Caco-2 (cell line): ENCODE data around the gene ADGRV1. TPM values are rescaled to one million over a fixed set of nuclear protein-coding genes. Genes with fewer than 3 reads are reported as not detected.
"Not testable (repeated sequence)": the region's sequence is repeated elsewhere in the genome, so short reads cannot be mapped to it uniquely, and the experiment has no call there.

Source experiments
- BruUV-seq: library from RNA; stranded (reverse); fragments of 400-500 nt; replicated peaks from 2 replicates; lab custom pipeline; 2021; lab: Mats Ljungman, UMichigan
- CTCF ChIA-PET: fragments of 300-600 bp; sonication (Branson Sonifier 250); formaldehyde crosslinking; loops from one replicate; lab custom pipeline; 2022; ENCODE audit warnings: antibody characterized with exemption; lab: Charles Lee
- POLR2A ChIA-PET: fragments of 300-600 bp; sonication (Branson Sonifier 250); formaldehyde crosslinking; loops from one replicate; lab custom pipeline; 2022; ENCODE audit warnings: antibody characterized with exemption; lab: Charles Lee
- DNase-seq, 2 experiments: peaks; one replicate each; pipeline versions ENCODE4 v3.0.0 to v3.0.0-alpha.2; 2020 to 2022
- H3K27me3 ChIP-seq: replicated peaks from 2 replicates; pipeline ENCODE4 v1.6.0; 2011; ENCODE audit warnings: low read length; ENCODE audit not compliant: control insufficient read depth, insufficient read depth
- H3K36me3 ChIP-seq: 2 replicates; pipeline ENCODE4 v1.5.1; 2011; ENCODE audit warnings: low read length; ENCODE audit not compliant: control insufficient read depth, insufficient read depth
- H3K4me1 ChIP-seq: fragments of 250-450 bp; sonication (Bioruptor Pico); 2 replicates; pipeline ENCODE4 v1.5.1; 2020; ENCODE audit warnings: mild to moderate bottlenecking
- H3K4me3 ChIP-seq: 2 replicates; pipeline ENCODE4 v1.5.1; 2011; ENCODE audit warnings: low read depth, mild to moderate bottlenecking, control low read depth, low read length
- H3K9me3 ChIP-seq: fragments of 250-450 bp; sonication (Bioruptor Pico); 2 replicates; pipeline ENCODE4 v1.5.1; 2020; ENCODE audit warnings: mild to moderate bottlenecking, moderate library complexity
- H3K27ac Mint-ChIP-seq: one replicate; pipeline ENCODE4 v1.8.0; 2022; ENCODE audit warnings: mixed read lengths; ENCODE audit not compliant: unreplicated experiment
- H3K27me3 Mint-ChIP-seq: one replicate; pipeline ENCODE4 v1.8.0; 2022; ENCODE audit warnings: mixed read lengths; ENCODE audit not compliant: insufficient read depth, unreplicated experiment
- H3K36me3 Mint-ChIP-seq: one replicate; pipeline ENCODE4 v1.8.0; 2022; ENCODE audit warnings: mild to moderate bottlenecking, mixed read lengths; ENCODE audit not compliant: insufficient read depth, unreplicated experiment
- H3K4me1 Mint-ChIP-seq: one replicate; pipeline ENCODE4 v1.8.0; 2022; ENCODE audit warnings: low read depth, mixed read lengths; ENCODE audit not compliant: unreplicated experiment
- H3K4me3 Mint-ChIP-seq: one replicate; pipeline ENCODE4 v1.8.0; 2022; ENCODE audit warnings: mild to moderate bottlenecking, moderate library complexity, mixed read lengths; ENCODE audit not compliant: unreplicated experiment
- H3K9me3 Mint-ChIP-seq: one replicate; pipeline ENCODE4 v1.8.0; 2022; ENCODE audit warnings: mixed read lengths; ENCODE audit not compliant: unreplicated experiment
- intact Hi-C: fragments of 100-400 bp; cut with micrococcal nuclease; formaldehyde crosslinking; loops from one replicate; pipeline ENCODE4 v1.10.0; 2022; ENCODE audit not compliant: unreplicated experiment
- total RNA-seq: library from RNA; stranded (reverse); gene quantifications from 2 replicates; pipeline ENCODE4 v1.2.3, GENCODE V29; 2022
- TF ChIP-seq, protein P1 (sequence below), 2 experiments: fragments of 200-600 bp in 1 of 2; IDR thresholded peaks; 1 replicate in 1 of 2; 2 replicates in 1 of 2; pipeline versions ENCODE4 v1.5.1 to v1.8.0; 2011 to 2022; ENCODE audit warnings: antibody characterized with exemption in 1 of 2, control low read depth in 1 of 2, inconsistent platforms in 1 of 2, low read depth in 1 of 2, low read length in 1 of 2, mild to moderate bottlenecking in 1 of 2, moderate library complexity in 1 of 2; ENCODE audit not compliant: insufficient read depth in 1 of 2, severe bottlenecking in 1 of 2, unreplicated experiment in 1 of 2

ADGRV1 gene
- total RNA-seq, 1 experiment from 2014 or later = 23.2 TPM

DNA sequence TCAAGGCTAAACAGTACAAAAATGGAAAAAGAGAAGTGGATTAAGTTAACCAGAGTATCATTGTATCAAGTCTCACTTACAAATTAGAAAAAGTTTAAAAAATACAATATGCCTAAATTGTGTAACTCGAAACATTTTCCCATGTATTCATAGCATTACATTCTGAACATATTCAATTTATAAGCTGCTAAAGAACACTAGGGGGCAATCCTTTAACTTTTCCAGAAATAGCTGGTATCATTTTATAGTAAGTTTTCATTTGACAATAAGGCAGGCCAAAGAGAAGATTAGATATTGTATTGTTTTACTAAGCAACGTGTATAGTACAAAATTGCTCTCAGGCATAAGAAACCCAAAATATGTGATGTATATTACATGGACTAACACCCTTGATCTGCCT, 234.6 kb downstream of the ADGRV1 start:
- BruUV-seq = no TSS peak
- no peak overlapping the region for H3K27ac Mint-ChIP-seq
- H3K27me3 Mint-ChIP-seq = no peaks in the 10 kb centered on the region
- H3K4me3 Mint-ChIP-seq = no peak overlapping the region
- TF ChIP-seq, protein P1, sequence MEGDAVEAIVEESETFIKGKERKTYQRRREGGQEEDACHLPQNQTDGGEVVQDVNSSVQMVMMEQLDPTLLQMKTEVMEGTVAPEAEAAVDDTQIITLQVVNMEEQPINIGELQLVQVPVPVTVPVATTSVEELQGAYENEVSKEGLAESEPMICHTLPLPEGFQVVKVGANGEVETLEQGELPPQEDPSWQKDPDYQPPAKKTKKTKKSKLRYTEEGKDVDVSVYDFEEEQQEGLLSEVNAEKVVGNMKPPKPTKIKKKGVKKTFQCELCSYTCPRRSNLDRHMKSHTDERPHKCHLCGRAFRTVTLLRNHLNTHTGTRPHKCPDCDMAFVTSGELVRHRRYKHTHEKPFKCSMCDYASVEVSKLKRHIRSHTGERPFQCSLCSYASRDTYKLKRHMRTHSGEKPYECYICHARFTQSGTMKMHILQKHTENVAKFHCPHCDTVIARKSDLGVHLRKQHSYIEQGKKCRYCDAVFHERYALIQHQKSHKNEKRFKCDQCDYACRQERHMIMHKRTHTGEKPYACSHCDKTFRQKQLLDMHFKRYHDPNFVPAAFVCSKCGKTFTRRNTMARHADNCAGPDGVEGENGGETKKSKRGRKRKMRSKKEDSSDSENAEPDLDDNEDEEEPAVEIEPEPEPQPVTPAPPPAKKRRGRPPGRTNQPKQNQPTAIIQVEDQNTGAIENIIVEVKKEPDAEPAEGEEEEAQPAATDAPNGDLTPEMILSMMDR (IDR thresholded peaks at IDR 0.05; ENCODE audit: insufficient read depth in 1 of 2, low read depth in 1 of 2, low read length in 1 of 2, severe bottlenecking in 1 of 2, unreplicated experiment in 1 of 2) = no peak
- ChIA-PET CTCF (interaction anchor here (1.1 kb wide), 1 partner anchor 626 kb away, joined by 5 read pairs; no protein-coding TSS in a partner anchor), POLR2A (no interaction called here)
- H3K4me1 ChIP-seq = no peaks in the 10 kb centered on the region; the same call in 1 of the 2 replicates
- no peak for DNase-seq
- H3K4me1 Mint-ChIP-seq = no peaks in the 10 kb centered on the region
- H3K9me3 ChIP-seq = peaks cover 4% of the 10 kb centered on the region; the same call in 1 of the 2 replicates
- H3K4me3 ChIP-seq = no peak overlapping the region
- intact Hi-C loops = no loop called here
- H3K36me3 ChIP-seq = no peaks in the 10 kb centered on the region
- H3K9me3 Mint-ChIP-seq = peaks cover 24% of the 10 kb centered on the region
- H3K36me3 Mint-ChIP-seq = no peaks in the 10 kb centered on the region
- no peaks in the 10 kb centered on the region for H3K27me3 ChIP-seq

DNA sequence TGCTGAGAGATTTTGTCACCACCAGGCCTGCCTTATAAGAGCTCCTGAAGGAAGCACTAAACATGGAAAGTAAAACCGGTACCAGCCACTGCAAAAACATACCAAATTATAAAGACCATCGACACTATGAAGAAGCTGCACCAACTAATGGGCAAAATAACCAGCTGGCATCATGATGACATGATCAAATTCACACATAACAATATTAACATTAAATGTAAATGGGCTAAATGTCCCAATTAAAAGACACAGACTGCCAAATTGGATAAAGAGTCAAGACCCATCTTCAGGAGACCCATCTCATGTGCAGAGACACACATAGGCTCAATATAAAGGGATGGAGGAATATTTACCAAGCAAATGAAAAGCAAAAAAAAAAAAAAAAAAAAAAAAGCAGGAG, 238.3 kb downstream of the ADGRV1 start:
- POLR2A ChIA-PET, H3K9me3 ChIP-seq, DNase-seq, H3K4me3 Mint-ChIP-seq, H3K36me3 ChIP-seq, H3K4me1 Mint-ChIP-seq, H3K4me3 ChIP-seq, H3K27ac Mint-ChIP-seq, BruUV-seq, H3K27me3 ChIP-seq, H3K27me3 Mint-ChIP-seq, H3K36me3 Mint-ChIP-seq, CTCF ChIA-PET, H3K4me1 ChIP-seq, intact Hi-C loops: not testable (repeated sequence)
- peaks cover 41% of the 10 kb centered on the region for H3K9me3 Mint-ChIP-seq

DNA sequence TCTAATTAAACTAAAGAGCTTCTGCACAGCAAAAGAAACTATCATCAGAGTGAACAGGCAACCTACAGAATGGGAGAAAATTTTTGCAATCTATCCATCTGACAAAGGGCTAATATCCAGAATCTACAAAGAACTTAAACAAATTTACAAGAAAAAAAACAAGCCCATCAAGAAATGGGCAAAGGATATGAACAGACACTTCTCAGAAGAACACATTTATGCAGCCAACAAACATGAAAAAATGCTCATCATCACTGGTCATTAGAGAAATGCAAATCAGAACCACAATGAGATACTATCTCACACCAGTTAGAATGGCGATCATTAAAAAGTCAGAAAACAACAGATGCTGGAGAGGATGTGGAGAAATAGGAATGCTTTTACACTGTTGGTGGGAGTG, 241.5 kb downstream of the ADGRV1 start:
- H3K4me1 Mint-ChIP-seq, H3K4me1 ChIP-seq, H3K27ac Mint-ChIP-seq, H3K27me3 ChIP-seq, DNase-seq, H3K9me3 ChIP-seq, H3K4me3 Mint-ChIP-seq, H3K27me3 Mint-ChIP-seq, BruUV-seq, H3K36me3 ChIP-seq, H3K36me3 Mint-ChIP-seq, intact Hi-C loops, H3K4me3 ChIP-seq, CTCF ChIA-PET, POLR2A ChIA-PET: not testable (repeated sequence)
- peaks cover 41% of the 10 kb centered on the region for H3K9me3 Mint-ChIP-seq

DNA sequence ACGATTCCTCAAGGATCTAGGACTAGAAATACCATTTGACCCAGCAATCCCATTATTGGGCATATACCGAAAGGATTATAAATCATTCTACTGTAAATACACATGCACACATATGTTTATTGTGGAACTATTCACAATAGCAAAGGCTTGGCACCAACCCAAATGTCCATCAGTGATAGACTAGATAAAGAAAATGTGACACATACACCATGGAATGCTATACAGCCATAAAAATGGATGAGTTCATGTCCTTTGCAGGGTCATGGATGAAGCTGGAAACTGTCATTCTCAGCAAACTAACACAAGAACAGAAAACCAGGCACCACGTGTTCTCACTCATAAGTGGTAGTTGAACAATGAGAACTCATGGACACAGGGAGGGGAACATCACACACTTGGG, 241.9 kb downstream of the ADGRV1 start:
- DNase-seq = not testable (repeated sequence)

More for the DNA sequence above, 241.9 kb downstream of the ADGRV1 start:
- H3K27me3 ChIP-seq, H3K4me1 Mint-ChIP-seq, intact Hi-C loops, H3K4me3 Mint-ChIP-seq, H3K36me3 Mint-ChIP-seq, H3K9me3 ChIP-seq, H3K27me3 Mint-ChIP-seq, BruUV-seq, POLR2A ChIA-PET, H3K27ac Mint-ChIP-seq, H3K4me3 ChIP-seq, H3K36me3 ChIP-seq, H3K4me1 ChIP-seq: not testable (repeated sequence)
- CTCF ChIA-PET = interaction anchor here (0.6 kb wide), 1 partner anchor 617 kb away, joined by 5 read pairs; no protein-coding TSS in a partner anchor
- peaks cover 41% of the 10 kb centered on the region for H3K9me3 Mint-ChIP-seq
